Cardiac fibroblast (primary cell): Measurements from ENCODE around the gene SHKBP1.

Experiments used
- DNase-seq, 2 donors: peaks; one replicate each; pipeline versions ENCODE4 v3.0.0 to v3.0.0-alpha.2; 2010; ENCODE audit warnings: low read depth in 2 of 2
- H3K4me3 ChIP-seq, 2 donors: replicated peaks in 1 of 2; 1 replicate in 1 of 2; 2 replicates in 1 of 2; pipeline ENCODE4 v1.5.1; 2011; ENCODE audit warnings: low read depth in 2 of 2, low read length in 2 of 2, mild to moderate bottlenecking in 2 of 2, moderate library complexity in 1 of 2
- CTCF ChIP-seq: IDR thresholded peaks from one replicate; pipeline ENCODE4 v1.5.1; 2011; ENCODE audit warnings: low read depth, mild to moderate bottlenecking, low read length, inconsistent platforms

Gene SHKBP1

GRCh38 chr19:40625406-40626120, 48.9 kb downstream of the SHKBP1 start:
- H3K4me3 ChIP-seq = no peak overlapping the region
- TF ChIP-seq CTCF = no peak

DNA sequence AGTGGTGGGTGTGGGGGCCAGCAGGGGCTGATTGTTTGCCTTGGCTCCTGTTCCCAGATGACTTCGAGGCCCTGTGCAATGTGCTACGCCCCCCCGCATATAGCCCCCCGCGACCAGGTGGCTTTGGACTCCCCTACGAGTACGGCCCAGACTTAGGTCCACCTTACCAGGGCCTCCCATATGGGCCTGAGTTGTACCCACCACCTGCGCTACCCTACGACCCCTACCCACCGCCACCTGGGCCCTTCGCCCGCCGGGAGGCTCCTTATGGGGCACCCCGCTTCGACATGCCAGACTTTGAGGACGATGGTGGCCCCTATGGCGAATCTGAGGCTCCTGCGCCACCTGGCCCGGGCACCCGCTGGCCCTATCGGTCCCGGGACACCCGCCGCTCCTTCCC, 50.2 kb downstream of the SHKBP1 start:
- no peak for TF ChIP-seq CTCF
- DNase-seq = no peak
- no peak overlapping the region for H3K4me3 ChIP-seq

More at GRCh38 chr19:40625406-40626120, 48.9 kb downstream of the SHKBP1 start:
- no peak for DNase-seq

DNA sequence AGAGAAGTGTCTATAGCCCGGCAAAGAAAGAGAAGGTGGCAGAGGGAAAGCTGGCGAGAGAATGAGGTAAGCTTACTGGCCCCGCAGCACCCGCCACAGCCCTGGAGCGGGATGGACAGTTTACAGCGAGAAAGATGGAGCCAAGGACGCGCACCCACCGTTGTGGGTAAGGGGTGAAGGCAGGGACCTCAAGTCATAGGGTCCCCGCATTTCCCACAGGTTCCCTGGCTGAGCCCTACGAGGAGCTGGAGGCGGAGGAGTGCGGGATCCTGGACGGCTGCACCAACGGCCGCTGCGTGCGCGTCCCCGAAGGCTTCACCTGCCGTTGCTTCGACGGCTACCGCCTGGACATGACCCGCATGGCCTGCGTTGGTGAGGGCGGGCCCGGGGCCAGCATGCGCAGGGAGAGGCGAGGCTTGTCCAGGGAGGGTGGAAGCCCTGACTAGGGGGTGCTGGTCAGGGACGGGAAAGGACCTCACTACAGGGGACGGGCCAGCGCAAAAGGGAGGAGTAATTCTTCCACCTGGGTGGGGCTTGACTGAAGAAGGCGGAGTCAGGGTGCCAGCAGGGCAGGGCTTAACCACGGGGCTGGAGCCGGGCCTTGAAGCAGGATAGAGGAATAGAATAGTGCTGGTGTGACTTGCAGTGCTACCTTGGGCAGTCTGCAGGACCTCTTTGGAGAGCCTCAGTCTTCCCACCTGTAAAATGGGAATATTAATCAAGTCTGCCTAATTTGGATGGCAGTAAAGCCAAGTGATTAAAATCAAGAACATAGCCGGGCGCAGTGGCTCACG, 51.0 kb downstream of the SHKBP1 start:
- DNase-seq = no peak
- H3K4me3 ChIP-seq = no peak overlapping the region
- no peak for TF ChIP-seq CTCF

GRCh38 chr19:40629346-40629745, 52.7 kb downstream of the SHKBP1 start:
- no peak for DNase-seq
- no peak overlapping the region for H3K4me3 ChIP-seq
- TF ChIP-seq CTCF = no peak

GRCh38 chr19:40630571-40631160, 54.0 kb downstream of the SHKBP1 start:
- TF ChIP-seq CTCF = no peak
- no peak for DNase-seq
- H3K4me3 ChIP-seq = no peak overlapping the region

GRCh38 chr19:40632311-40633036, 55.8 kb downstream of the SHKBP1 start:
- DNase-seq = no peak
- H3K4me3 ChIP-seq = no peak overlapping the region
- no peak for TF ChIP-seq CTCF
